Activated CD8-positive, alpha-beta T cell treated with anti-CD3 and anti-CD28 coated beads, Interleukin-2, amount 10 ng/mL, durations not matched to agents 7 days and 5 days (primary cell): Measurements from ENCODE around the gene TGIF2. TPM values are rescaled to one million over a fixed set of nuclear protein-coding genes. Genes with fewer than 3 reads are reported as not detected.
A peak's percentile ranks its signal among the peaks of the same experiment; 100 is the strongest.

Source experiments
- ATAC-seq: fragments of 150-1000 bp; cut with Tn5 transposase; one replicate; pipeline ENCODE4 v1.10.0; 2021; ENCODE audit warnings: moderate library complexity
- CTCF ChIA-PET: fragments of 350-600 bp; sonication (Branson Sonifier 250); formaldehyde crosslinking; loops from one replicate; lab custom pipeline; 2021; ENCODE audit warnings: antibody characterized with exemption; lab: Charles Lee
- POLR2A ChIA-PET: fragments of 350-600 bp; sonication (Branson Sonifier 250); formaldehyde crosslinking; loops from one replicate; lab custom pipeline; 2021; ENCODE audit warnings: antibody characterized with exemption; lab: Charles Lee
- DNase-seq: peaks from one replicate; pipeline ENCODE4 v3.0.0-alpha.2; 2020
- H3K27ac Mint-ChIP-seq: one replicate; pipeline ENCODE4 v1.8.0; 2021; ENCODE audit warnings: mild to moderate bottlenecking, mixed read lengths
- H3K27me3 Mint-ChIP-seq: one replicate; pipeline ENCODE4 v1.8.0; 2021; ENCODE audit warnings: low read depth, mixed read lengths
- H3K36me3 Mint-ChIP-seq: one replicate; pipeline ENCODE4 v1.8.0; 2021; ENCODE audit warnings: low read depth, mixed read lengths
- H3K4me1 Mint-ChIP-seq: one replicate; pipeline ENCODE4 v1.8.0; 2021; ENCODE audit warnings: low read depth, mixed read lengths
- H3K4me3 Mint-ChIP-seq: one replicate; pipeline ENCODE4 v1.8.0; 2021; ENCODE audit warnings: mild to moderate bottlenecking, mixed read lengths
- H3K9me3 Mint-ChIP-seq: one replicate; pipeline ENCODE4 v1.8.0; 2022; ENCODE audit warnings: mixed read lengths; ENCODE audit not compliant: insufficient read depth
- total RNA-seq, 2 experiments: library from RNA; stranded (reverse); gene quantifications; one replicate each; pipeline ENCODE4 v1.2.3, GENCODE V29; 2021

Gene TGIF2
- total RNA-seq, 2 experiments from 2014 or later, result 29.2 to 32.9 TPM

- no peak for DNase-seq
- ChIA-PET POLR2A (interaction anchor here (0.6 to 6.6 kb wide), 3 partner anchors 14 to 18 kb away, joined by 5 to 45 read pairs (median 11); partner anchors contain the start of genes RAB5IF and TGIF2), CTCF (interaction anchor here (0.7 to 6.6 kb wide), 4 partner anchors 13 to 115 kb away, joined by 3 to 54 read pairs (median 3); partner anchors contain the start of gene RAB5IF)
- Mint-ChIP-seq H3K4me3 (no peak overlapping the region), H3K27me3 (no peaks in the 10 kb centered on the region), H3K4me1 (peaks cover 46% of the 10 kb centered on the region), H3K27ac (peak overlapping the region; percentile 5), H3K36me3 (peaks cover 42% of the 10 kb centered on the region), H3K9me3 (no peaks in the 10 kb centered on the region)
- ATAC-seq, result no peak
Measured at GRCh38 chr20:36587388-36588070, 14.1 kb downstream of the TGIF2 start.

DNA sequence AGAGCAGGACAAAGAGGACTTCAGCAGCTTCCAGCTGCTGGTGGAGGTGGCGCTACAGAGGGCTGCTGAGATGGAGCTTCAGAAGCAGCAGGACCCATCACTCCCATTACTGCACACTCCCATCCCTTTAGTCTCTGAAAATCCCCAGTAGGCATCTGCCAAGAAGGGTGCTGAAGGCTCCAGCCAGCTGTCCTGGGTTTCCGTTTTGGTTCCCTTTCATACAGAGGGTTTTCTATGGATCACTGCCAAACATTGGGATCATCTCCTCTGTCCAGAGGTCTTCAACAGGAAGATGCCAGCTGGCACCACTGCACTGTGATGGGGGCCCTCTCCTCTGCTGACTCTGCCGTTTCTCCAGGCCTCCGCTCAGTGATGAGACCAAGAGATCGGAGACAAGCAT, 17.9 kb downstream of the TGIF2 start:
- Mint-ChIP-seq H3K27me3 (no peaks in the 10 kb centered on the region), H3K9me3 (no peaks in the 10 kb centered on the region), H3K36me3 (peaks cover 53% of the 10 kb centered on the region), H3K4me3 (no peak overlapping the region), H3K4me1 (peaks cover 63% of the 10 kb centered on the region), H3K27ac (peak overlapping the region; percentile 87)
- DNase-seq (no peak), ATAC-seq (no peak)
- POLR2A ChIA-PET, result interaction anchor here (1.2 to 6.6 kb wide), 4 partner anchors 13 to 55 kb away, joined by 3 to 45 read pairs (median 6); partner anchors contain the start of genes RAB5IF, SLA2 and TGIF2
- CTCF ChIA-PET, result interaction anchor here (0.7 to 6.6 kb wide), 6 partner anchors 14 to 163 kb away, joined by 3 to 54 read pairs (median 5); partner anchors contain the start of gene RAB5IF

DNA sequence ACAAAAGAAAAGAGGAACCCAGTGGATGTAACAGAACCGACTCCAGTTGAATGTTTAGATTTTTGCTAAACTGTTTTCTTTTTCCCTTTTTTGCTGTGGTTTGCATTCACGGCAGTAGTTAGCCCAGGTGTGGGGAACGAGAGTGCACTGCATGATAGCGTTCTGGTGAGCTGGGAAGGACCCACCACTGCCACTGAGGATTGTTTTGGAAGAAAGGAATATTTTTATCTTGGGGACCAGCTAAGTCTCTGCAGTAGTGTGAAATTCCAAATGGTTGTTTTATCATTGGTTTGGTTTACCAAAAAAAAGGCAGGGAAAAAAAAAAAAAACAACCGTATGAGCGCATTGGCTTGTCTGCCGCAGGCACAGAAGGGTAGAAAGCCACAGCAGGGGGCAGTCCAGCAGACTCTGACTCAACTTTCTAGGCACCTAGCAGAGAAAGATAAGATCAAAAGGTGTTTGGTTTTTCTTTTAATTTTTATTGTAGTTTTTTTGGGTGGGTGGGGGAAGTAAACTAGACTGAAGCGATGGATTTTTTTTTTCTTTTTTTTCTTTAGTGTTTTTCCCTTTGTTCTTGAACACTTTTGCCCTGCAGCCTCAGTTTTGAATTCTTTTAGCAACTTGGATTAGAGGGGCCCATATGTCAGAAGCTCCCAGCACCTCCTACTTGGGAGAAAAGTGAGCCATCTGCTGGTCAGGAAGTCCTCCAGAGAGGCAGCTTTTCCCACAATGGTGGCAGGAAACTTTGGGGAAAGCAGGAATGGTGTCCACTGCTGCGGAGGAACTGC, 18.7 kb downstream of the TGIF2 start:
- ChIA-PET POLR2A (interaction anchor here (0.7 to 6.6 kb wide), 6 partner anchors 8 to 20 kb away, joined by 3 to 60 read pairs (median 5); partner anchors contain the start of genes RAB5IF and TGIF2), CTCF (interaction anchor here (0.7 to 6.6 kb wide), 7 partner anchors 13 to 100 kb away, joined by 3 to 54 read pairs (median 4); partner anchors contain the start of genes RAB5IF and TGIF2)
- no peaks in the 10 kb centered on the region for H3K9me3 Mint-ChIP-seq
- ATAC-seq (peak; percentile 69), DNase-seq (peak; percentile 74)
- no peaks in the 10 kb centered on the region for H3K27me3 Mint-ChIP-seq
- peaks cover 48% of the 10 kb centered on the region for H3K36me3 Mint-ChIP-seq
- peaks cover 58% of the 10 kb centered on the region for H3K4me1 Mint-ChIP-seq
- peak overlapping the region; percentile 16 for H3K4me3 Mint-ChIP-seq
- H3K27ac Mint-ChIP-seq, result peak overlapping the region; percentile 87

DNA sequence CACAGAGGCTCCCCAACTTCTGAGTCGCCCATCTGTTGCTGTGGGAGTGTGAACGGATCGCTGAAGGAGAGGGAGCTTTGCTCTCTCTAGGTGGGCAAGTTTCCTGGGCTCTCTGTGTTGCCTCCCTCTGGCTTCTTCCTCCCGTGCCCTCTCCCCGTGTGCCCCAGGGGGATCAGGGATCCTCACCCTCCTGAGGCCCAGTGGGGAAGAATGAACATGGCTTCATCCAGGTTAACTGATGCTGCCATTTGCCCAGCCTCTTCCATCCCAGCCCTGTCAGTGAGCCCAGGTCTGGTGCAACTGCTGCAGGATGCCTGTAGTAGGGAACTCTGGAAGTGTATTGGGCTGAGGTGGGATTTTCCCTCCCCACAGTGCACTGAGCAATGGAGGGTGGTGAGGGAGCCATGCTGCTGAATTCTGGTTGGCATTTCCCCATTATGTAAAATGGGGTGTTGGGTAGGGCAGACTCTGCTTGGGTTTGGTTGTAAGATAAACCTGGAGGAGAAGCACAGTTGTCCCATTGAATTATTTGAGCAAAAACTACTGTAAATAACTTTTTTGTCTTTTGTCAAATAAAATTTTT, 20.0 kb downstream of the TGIF2 start:
- Mint-ChIP-seq H3K4me3 (no peak overlapping the region), H3K36me3 (peaks cover 46% of the 10 kb centered on the region), H3K27me3 (no peaks in the 10 kb centered on the region), H3K4me1 (peaks cover 53% of the 10 kb centered on the region), H3K9me3 (no peaks in the 10 kb centered on the region), H3K27ac (peak overlapping the region; percentile 75)
- DNase-seq (no peak), ATAC-seq (no peak)
- POLR2A ChIA-PET, result interaction anchor here (0.7 to 4.8 kb wide), 3 partner anchors 12 to 1183 kb away, joined by 3 to 69 read pairs (median 60); partner anchors contain the start of genes RAB5IF and TGIF2
- CTCF ChIA-PET, result interaction anchor here (1.8 to 4.0 kb wide), 2 partner anchors 11 to 21 kb away, joined by 8 to 75 read pairs; partner anchors contain the start of genes RAB5IF and TGIF2

- Mint-ChIP-seq H3K4me1 (peaks cover 22% of the 10 kb centered on the region), H3K36me3 (peaks cover 8% of the 10 kb centered on the region), H3K9me3 (no peaks in the 10 kb centered on the region), H3K27me3 (no peaks in the 10 kb centered on the region), H3K4me3 (no peak overlapping the region), H3K27ac (peak overlapping the region; percentile 60)
- ChIA-PET POLR2A (interaction anchor here (0.6 kb wide), 2 partner anchors 108 to 1848 kb away, joined by 3 read pairs; no protein-coding TSS in a partner anchor), CTCF (interaction anchor here (0.7 to 1.1 kb wide), 3 partner anchors 23 to 45 kb away, joined by 3 to 4 read pairs (median 3); partner anchors contain the start of gene TGIF2)
- ATAC-seq, result no peak
- no peak for DNase-seq
Measured at GRCh38 chr20:36599912-36600345, 26.5 kb downstream of the TGIF2 start.

DNA sequence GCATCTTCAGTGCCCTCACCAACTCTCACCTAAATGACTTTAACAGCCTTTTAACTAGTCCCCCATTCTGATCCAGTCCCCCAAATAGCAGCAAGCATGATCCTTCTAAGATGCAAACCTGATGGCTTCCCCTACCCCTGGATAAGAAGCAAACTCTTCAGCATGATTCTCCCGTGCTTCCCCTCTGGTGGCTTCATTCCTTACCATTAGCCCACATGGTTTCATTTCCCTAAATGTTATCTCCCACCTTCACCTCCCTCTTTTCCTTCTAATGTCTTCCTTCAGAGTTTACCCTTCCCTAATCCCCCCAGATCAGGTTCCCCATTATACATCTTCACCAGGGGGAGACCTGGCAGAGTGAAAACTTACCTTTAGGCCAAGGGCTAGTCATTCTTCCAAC, 28.1 kb downstream of the TGIF2 start:
- H3K9me3 Mint-ChIP-seq, result no peaks in the 10 kb centered on the region
- no peak overlapping the region for H3K27ac Mint-ChIP-seq
- no peaks in the 10 kb centered on the region for H3K27me3 Mint-ChIP-seq
- DNase-seq (no peak), ATAC-seq (no peak)
- CTCF ChIA-PET, result no interaction called here
- peaks cover 18% of the 10 kb centered on the region for H3K4me1 Mint-ChIP-seq
- POLR2A ChIA-PET, result interaction anchor here (1.1 kb wide), 1 partner anchor 28 kb away, joined by 3 read pairs; the partner anchor contains the start of gene TGIF2
- no peak overlapping the region for H3K4me3 Mint-ChIP-seq
- H3K36me3 Mint-ChIP-seq, result peaks cover 10% of the 10 kb centered on the region

- Mint-ChIP-seq H3K9me3 (no peaks in the 10 kb centered on the region), H3K36me3 (peaks cover 37% of the 10 kb centered on the region), H3K27ac (peak overlapping the region; percentile 98), H3K27me3 (no peaks in the 10 kb centered on the region), H3K4me1 (peaks cover 31% of the 10 kb centered on the region), H3K4me3 (peak overlapping the region; percentile 98)
- ATAC-seq (peak; percentile 32), DNase-seq (peak; percentile 67)
- ChIA-PET CTCF (interaction anchor here (0.6 to 4.1 kb wide), 26 partner anchors 9 to 1317 kb away, joined by 3 to 75 read pairs (median 6); partner anchors contain the start of genes DSN1 and TGIF2), POLR2A (interaction anchor here (0.8 to 4.0 kb wide), 16 partner anchors 10 to 238 kb away, joined by 3 to 70 read pairs (median 5); partner anchors contain the start of genes DSN1, SLA2 and TGIF2)
Measured at GRCh38 chr20:36604952-36605398, 31.6 kb downstream of the TGIF2 start.

DNA sequence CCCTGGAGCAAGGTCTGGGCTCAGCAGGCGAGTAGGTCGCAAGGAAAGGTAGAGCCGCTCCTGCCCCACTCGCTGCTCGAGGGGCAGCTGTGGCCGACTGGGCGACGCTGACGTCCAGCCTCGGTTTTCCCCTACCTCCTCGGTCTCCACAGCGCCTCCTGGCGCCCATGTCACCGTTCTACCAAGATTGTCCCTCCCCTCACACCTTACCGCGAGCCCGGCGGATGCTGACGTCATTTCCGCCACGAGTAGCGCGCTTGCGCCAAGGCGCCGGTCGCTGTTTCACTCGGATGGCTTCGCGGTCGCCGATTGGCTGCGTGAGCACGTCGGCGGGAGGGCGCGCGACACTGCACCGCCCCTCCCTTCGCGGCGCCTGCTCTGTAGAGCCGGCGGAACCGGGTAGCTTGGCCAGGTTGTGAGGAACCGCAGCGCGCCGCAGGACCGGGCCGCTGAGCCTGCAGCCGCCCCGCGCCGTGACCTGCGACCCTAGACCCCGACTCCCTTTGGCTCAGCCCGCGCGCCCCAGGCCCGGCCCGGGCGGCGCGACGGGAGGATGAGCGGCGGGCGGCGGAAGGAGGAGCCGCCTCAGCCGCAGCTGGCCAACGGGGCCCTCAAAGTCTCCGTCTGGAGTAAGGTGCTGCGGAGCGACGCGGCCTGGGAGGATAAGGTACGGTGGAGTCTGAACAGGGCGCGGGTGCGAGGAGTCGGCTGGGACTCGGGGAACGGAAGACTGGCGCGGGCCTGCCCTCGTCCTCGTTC, 32.2 kb downstream of the TGIF2 start, which contains the start of gene RAB5IF:
RAB5IF (plus strand) TSS at position 381 of the 759 bp plus-strand sequence; CDS start at position 554, 173 bp downstream.
- Mint-ChIP-seq H3K36me3 (peaks cover 42% of the 10 kb centered on the region), H3K27me3 (no peaks in the 10 kb centered on the region), H3K4me3 (peak within 1 kb of the TSS; percentile 98), H3K27ac (peak within 1 kb of the TSS; percentile 98), H3K9me3 (no peaks in the 10 kb centered on the region), H3K4me1 (peaks cover 28% of the 10 kb centered on the region)
- ChIA-PET POLR2A (interaction anchor here (0.7 to 4.0 kb wide), 21 partner anchors 10 to 277 kb away, joined by 3 to 70 read pairs (median 4); partner anchors contain the start of genes DSN1, SLA2 and TGIF2), CTCF (interaction anchor here (0.6 to 4.1 kb wide), 31 partner anchors 9 to 292 kb away, joined by 3 to 75 read pairs (median 6); partner anchors contain the start of genes DSN1, MYL9, SLA2 and TGIF2)
- ATAC-seq (peak; percentile 95), DNase-seq (peak; percentile 100)

GRCh38 chr20:36606158-36607066, 33.0 kb downstream of the TGIF2 start:
- ATAC-seq, result no peak
- CTCF ChIA-PET, result interaction anchor here (0.6 to 4.1 kb wide), 27 partner anchors 11 to 291 kb away, joined by 3 to 75 read pairs (median 6); partner anchors contain the start of genes DSN1, MYL9, SLA2 and TGIF2
- Mint-ChIP-seq H3K36me3 (peaks cover 50% of the 10 kb centered on the region), H3K27me3 (no peaks in the 10 kb centered on the region), H3K4me1 (peaks cover 32% of the 10 kb centered on the region), H3K27ac (peak overlapping the region; percentile 98), H3K4me3 (peak overlapping the region; percentile 98), H3K9me3 (no peaks in the 10 kb centered on the region)
- POLR2A ChIA-PET, result interaction anchor here (0.7 to 4.0 kb wide), 17 partner anchors 10 to 277 kb away, joined by 3 to 70 read pairs (median 4); partner anchors contain the start of genes SLA2 and TGIF2
- no peak for DNase-seq
